Loucy (cell line): ENCODE results near the gene CAMSAP3.

ENCODE experiments used
- H2AFZ ChIP-seq: fragments of 200-600 bp; sonication (generic); 2 replicates; pipeline ENCODE4 v1.6.0; 2016; ENCODE audit warnings: antibody characterized with exemption, mild to moderate bottlenecking, low read length, moderate library complexity
- H3F3A ChIP-seq: fragments of 200-600 bp; 2 replicates; pipeline ENCODE4 v1.6.0; 2016; ENCODE audit warnings: antibody characterized with exemption, low read depth, mild to moderate bottlenecking
- H3K27me3 ChIP-seq: fragments of 200-600 bp; sonication (generic); 2 replicates; pipeline ENCODE4 v1.6.1; 2014; ENCODE audit warnings: low read length, mild to moderate bottlenecking; ENCODE audit not compliant: insufficient read depth, poor library complexity, severe bottlenecking
- H3K36me3 ChIP-seq: fragments of 200-600 bp; sonication (generic); 2 replicates; pipeline ENCODE4 v1.6.1; 2016; ENCODE audit warnings: low read length; ENCODE audit not compliant: insufficient read depth
- H3K4me1 ChIP-seq: fragments of 200-600 bp; sonication (generic); 2 replicates; pipeline ENCODE4 v1.5.1; 2014; ENCODE audit warnings: low read length, mild to moderate bottlenecking; ENCODE audit not compliant: insufficient read depth, poor library complexity, severe bottlenecking
- H3K4me2 ChIP-seq: fragments of 200-600 bp; sonication (generic); 2 replicates; pipeline ENCODE4 v1.6.0; 2014; ENCODE audit warnings: antibody characterized with exemption, low read length, low read depth, mild to moderate bottlenecking; ENCODE audit not compliant: poor library complexity, severe bottlenecking
- H3K4me3 ChIP-seq: fragments of 200-600 bp; sonication (generic); 2 replicates; pipeline ENCODE4 v1.5.1; 2014; ENCODE audit warnings: low read length, mild to moderate bottlenecking, mixed read lengths; ENCODE audit not compliant: poor library complexity, severe bottlenecking
- H3K79me2 ChIP-seq: fragments of 200-600 bp; sonication (generic); 2 replicates; pipeline ENCODE4 v1.6.1; 2014; ENCODE audit warnings: low read length; ENCODE audit not compliant: insufficient read depth
- H3K9ac ChIP-seq: fragments of 200-600 bp; sonication (generic); 2 replicates; pipeline ENCODE4 v1.6.0; 2014; ENCODE audit warnings: mild to moderate bottlenecking, low read depth, low read length, moderate library complexity; ENCODE audit not compliant: poor library complexity, severe bottlenecking
- H3K9me2 ChIP-seq: fragments of 200-600 bp; sonication (generic); replicated peaks from 2 replicates; pipeline ENCODE4 v1.6.1; 2016; ENCODE audit warnings: low read depth, low read length, mixed read lengths
- H3K9me3 ChIP-seq: fragments of 200-600 bp; sonication (generic); 2 replicates; pipeline ENCODE4 v1.6.1; 2014; ENCODE audit warnings: mild to moderate bottlenecking, antibody characterized with exemption, low read length, low read depth; ENCODE audit not compliant: insufficient read depth
- H4K20me1 ChIP-seq: fragments of 200-600 bp; sonication (generic); 2 replicates; pipeline ENCODE4 v1.6.0; 2014; ENCODE audit warnings: antibody characterized with exemption, low read length, mild to moderate bottlenecking; ENCODE audit not compliant: insufficient read depth, poor library complexity, severe bottlenecking
- CTCF ChIP-seq: fragments of 200-600 bp; sonication (generic); conservative IDR thresholded peaks from 2 replicates; pipeline ENCODE4 v1.5.1; 2014; ENCODE audit warnings: mild to moderate bottlenecking, antibody characterized with exemption, low read length
- EZH2phosphoT487 ChIP-seq: fragments of 200-600 bp; IDR thresholded peaks from 2 replicates; pipeline ENCODE4 v1.6.1; 2018; ENCODE audit warnings: antibody characterized with exemption, mild to moderate bottlenecking, moderate library complexity, borderline replicate concordance

CAMSAP3 gene

GRCh38 chr19:7549429-7550148 lies 46.1 kb upstream of the CAMSAP3 start:
- Histone ChIP-seq H3K27me3 (no peaks in the 10 kb centered on the region), H3K4me3 (no peak overlapping the region), H3K36me3 (no peaks in the 10 kb centered on the region), H3K4me2 (no peak overlapping the region), H3K9me2 (no peaks in the 10 kb centered on the region), H3K9me3 (no peaks in the 10 kb centered on the region), H3F3A (no peaks in the 10 kb centered on the region), H3K9ac (no peak overlapping the region), H3K79me2 (no peaks in the 10 kb centered on the region), H3K4me1 (peaks cover 6% of the 10 kb centered on the region), H4K20me1 (no peaks in the 10 kb centered on the region), H2AFZ (no peak overlapping the region)
- no peak for TF ChIP-seq CTCF
- no peak for TF ChIP-seq EZH2phosphoT487

- H3K4me1 ChIP-seq, result peaks cover 2% of the 10 kb centered on the region
- TF ChIP-seq CTCF, result no peak
- no peak for TF ChIP-seq EZH2phosphoT487
- no peaks in the 10 kb centered on the region for H3K79me2 ChIP-seq
- no peaks in the 10 kb centered on the region for H3K27me3 ChIP-seq
- H3K36me3 ChIP-seq, result no peaks in the 10 kb centered on the region
- H3K9me2 ChIP-seq, result no peaks in the 10 kb centered on the region
- no peak overlapping the region for H3K4me3 ChIP-seq
- H3K9me3 ChIP-seq, result no peaks in the 10 kb centered on the region
- H3F3A ChIP-seq, result no peaks in the 10 kb centered on the region
- H3K4me2 ChIP-seq, result no peak overlapping the region
- H4K20me1 ChIP-seq, result no peaks in the 10 kb centered on the region
- no peak overlapping the region for H2AFZ ChIP-seq
- no peak overlapping the region for H3K9ac ChIP-seq
Observed at GRCh38 chr19:7550169-7550770, 45.4 kb upstream of the CAMSAP3 start.

GRCh38 chr19:7550987-7551761 lies 44.5 kb upstream of the CAMSAP3 start:
- Histone ChIP-seq H3K4me1 (no peaks in the 10 kb centered on the region), H2AFZ (no peak overlapping the region), H3K27me3 (no peaks in the 10 kb centered on the region), H3K36me3 (no peaks in the 10 kb centered on the region), H3K4me2 (no peak overlapping the region), H4K20me1 (no peaks in the 10 kb centered on the region), H3K4me3 (no peak overlapping the region), H3K79me2 (no peaks in the 10 kb centered on the region), H3F3A (no peaks in the 10 kb centered on the region), H3K9ac (no peak overlapping the region), H3K9me3 (no peaks in the 10 kb centered on the region), H3K9me2 (no peaks in the 10 kb centered on the region)
- TF ChIP-seq CTCF (no peak), EZH2phosphoT487 (no peak)
